Stimulated activated naive CD4-positive, alpha-beta T cell treated with Interleukin-2 at 50 U/mL for 16 hours (primary cell): ENCODE results near the gene SOBP.
A peak's percentile ranks its signal among the peaks of the same experiment; 100 is the strongest.
"Not testable (repeated sequence)": the region's sequence is repeated elsewhere in the genome, so short reads cannot be mapped to it uniquely, and the experiment has no call there.

Experiments used
- DNase-seq: peaks from one replicate; lab custom pipeline; 2025; lab: John Stamatoyannopoulos, UW

SOBP gene, protein sequence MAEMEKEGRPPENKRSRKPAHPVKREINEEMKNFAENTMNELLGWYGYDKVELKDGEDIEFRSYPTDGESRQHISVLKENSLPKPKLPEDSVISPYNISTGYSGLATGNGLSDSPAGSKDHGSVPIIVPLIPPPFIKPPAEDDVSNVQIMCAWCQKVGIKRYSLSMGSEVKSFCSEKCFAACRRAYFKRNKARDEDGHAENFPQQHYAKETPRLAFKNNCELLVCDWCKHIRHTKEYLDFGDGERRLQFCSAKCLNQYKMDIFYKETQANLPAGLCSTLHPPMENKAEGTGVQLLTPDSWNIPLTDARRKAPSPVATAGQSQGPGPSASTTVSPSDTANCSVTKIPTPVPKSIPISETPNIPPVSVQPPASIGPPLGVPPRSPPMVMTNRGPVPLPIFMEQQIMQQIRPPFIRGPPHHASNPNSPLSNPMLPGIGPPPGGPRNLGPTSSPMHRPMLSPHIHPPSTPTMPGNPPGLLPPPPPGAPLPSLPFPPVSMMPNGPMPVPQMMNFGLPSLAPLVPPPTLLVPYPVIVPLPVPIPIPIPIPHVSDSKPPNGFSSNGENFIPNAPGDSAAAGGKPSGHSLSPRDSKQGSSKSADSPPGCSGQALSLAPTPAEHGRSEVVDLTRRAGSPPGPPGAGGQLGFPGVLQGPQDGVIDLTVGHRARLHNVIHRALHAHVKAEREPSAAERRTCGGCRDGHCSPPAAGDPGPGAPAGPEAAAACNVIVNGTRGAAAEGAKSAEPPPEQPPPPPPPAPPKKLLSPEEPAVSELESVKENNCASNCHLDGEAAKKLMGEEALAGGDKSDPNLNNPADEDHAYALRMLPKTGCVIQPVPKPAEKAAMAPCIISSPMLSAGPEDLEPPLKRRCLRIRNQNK

DNA sequence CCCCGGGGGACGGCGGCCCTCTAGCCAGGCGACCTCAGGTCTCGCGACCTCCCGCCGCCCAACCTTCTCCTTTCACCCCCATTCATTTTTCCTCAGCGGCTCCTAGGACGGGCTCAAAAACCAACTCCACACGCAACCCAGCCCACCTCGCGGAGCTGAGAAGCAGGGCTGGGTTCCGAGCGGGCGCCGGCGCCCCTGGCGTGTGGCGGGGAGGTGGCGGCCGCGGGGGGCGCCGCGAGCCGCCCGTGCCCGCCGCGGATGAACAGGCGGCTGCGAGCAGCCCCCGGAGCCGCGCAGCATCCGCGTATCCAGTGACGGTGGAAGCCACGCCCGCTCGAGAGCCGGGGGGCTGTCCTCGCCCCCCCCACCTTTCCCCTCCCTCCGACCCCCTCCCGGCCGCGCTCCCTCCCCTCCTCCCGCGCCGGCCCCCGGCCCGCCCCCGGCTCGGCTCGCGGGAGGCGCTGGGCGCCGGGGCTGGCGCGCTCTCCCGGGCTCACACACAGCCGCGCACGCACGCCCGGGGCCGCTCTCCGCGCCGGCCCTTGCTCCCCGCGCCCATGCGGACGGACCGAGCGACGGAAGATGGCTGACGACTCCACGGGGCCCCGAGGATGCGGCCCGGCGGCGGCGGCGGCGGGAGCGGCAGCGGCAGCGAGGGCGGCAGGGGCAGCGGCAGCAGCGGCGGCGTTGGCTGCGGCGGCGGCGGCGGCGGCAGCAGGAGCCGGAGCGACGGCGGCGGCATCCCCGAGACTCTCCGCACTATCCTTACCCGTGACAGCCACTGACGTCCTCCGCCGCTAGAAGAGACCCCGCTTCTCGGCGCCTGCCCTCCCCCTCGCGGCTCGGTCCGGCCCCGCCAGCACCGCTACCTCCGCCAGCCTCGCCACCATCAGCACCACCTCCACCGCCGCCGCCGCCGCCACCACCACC, at the start of gene SOBP:
TSS of gene SOBP (plus strand) at position 482 of the 930 bp plus-strand sequence. CDS start 500 bp downstream, outside the sequence.
- DNase-seq, result peak; percentile 32

DNA sequence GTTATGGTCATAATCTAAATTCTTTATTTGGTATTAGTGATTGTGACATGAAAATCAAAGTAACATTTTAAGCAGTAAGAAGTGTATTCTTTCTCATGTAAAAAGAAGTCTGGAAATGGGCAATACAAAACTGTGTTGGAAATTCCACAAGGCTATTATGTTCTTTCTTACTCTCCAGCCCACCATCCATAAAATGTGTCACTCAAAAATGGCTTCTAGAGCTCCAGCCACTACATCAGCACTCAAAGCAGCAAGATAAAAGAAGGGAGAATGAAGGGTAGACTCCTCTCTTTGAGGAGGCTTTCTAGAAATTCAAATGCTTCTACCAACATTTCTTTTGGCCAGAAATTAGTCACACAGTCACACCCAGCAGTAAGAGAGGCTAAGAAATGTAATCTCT, 49.0 kb upstream of the SOBP start:
- DNase-seq, result no peak

DNA sequence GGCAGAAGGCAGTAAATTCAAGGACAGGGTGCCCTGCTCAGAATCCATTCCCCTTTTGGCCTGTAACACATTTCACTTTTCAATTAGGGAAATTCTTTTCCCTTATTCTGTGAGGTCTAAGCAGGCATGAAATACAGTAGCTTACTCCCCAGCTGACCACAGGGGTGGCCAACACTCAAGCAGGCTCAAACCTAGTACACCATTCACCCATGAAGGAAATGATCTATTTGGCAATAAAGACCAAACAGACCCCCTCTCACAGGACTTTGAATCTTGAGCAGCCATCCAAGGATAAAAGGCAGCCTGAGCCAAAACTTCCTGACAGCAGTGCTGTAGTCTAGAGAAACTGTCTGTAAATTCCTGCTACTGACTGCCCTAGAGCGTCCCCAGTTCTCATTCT, 48.2 kb upstream of the SOBP start:
- DNase-seq, result no peak

DNA sequence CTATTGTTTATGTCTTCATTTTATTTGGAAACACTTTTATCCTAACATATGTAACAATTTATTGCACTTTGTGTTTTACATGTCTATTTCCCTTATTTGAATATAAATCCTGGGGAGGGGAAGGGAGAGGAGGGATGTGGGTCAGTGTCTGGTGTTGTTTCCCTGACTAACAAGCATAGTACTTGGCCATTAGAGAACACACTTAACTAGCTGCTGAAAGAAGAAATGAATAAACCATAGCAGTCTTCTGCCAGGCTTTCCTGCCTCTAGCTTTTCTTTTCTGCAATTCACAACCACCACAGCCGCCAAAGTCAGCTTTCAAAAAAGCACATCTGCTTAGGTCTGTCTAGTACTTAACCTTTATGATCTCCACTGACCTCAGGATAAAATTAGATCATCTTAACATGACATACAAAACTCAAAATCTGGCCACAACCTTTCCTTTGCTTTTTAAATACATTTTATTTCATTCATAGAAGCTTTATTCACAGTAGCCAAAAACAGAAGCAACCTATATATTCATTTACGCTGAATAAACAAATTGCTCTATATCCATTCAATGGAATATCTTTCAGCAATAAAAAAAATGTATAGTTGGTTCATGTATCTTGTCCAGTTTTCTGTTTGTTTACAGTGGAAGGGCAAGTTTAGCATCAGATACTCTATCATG, 46.8 kb upstream of the SOBP start:
- no peak for DNase-seq

DNA sequence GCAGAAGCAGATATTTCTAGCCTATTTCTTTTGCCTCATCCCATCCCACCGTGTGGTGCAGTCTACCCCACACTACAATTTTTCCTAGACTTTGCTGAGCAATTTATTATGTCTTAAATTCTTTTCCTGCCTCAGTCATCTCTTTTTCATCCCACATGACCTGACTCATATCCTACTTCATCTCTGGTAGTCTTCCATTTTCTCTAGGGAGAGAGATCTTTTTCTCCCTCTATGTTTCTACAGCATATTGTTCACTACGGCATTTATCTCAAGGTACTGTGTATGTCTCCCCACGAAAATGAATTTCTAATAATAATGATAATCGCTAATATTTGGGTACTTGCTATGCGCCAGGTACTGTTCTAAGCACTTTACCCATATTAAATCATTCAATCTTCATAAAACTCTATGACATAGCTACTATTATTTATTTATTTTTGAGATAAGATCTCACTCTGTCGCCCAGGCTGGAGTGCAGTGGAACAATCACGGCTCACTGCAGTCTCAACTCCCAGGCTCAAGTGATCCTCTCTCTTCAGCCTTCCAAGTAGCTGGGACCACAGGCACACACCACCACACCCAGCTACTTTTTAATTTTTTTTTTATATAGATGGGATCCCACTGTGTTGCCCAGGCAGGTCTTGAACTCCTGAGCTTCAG, 46.2 kb upstream of the SOBP start:
- DNase-seq, result no peak

DNA sequence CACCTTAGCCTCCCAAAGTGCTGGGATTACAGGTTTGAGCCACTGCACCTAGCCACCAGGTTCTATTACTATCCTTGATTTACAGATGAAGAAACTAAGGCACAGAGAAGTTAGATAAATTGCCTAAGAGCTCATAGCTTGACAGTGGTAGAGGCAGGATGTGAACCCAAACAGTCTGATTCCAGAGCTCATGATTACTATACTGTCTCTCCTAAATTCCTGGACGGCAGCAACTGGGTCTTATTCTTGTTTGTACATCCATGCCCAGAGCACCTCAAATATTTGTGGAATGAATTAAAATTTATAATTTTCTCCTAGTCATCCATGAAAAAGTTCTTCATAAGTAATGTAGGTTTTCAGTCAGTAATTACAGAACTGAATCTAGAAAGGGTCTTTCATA, 45.6 kb upstream of the SOBP start:
- DNase-seq, result no peak

DNA sequence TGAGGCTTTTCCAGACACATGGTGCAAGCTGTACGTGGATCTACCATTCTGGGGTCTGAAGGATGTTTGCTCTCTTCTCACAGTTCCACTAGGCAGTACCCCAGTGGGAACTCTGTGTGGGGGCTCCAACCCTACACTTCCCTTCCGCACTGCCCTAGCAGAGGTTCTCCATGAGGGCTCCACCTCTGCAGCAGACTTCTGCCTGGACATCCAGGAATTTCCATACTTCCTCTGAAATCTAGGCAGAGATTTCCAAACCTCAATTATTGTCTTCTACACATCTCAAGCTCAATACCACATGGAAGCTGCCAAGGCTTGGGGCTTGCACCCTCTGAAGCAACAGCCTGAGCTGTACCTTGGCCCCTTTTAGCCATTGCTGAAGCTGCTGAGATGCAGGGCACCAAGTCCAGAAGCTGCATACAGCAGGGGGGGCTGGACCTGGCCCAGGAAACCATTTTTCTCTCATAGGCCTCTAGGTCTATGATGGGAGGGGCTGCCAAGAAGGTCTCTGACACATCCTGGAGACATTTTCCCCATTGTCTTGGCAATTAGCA, 42.2 kb upstream of the SOBP start:
- no peak for DNase-seq

DNA sequence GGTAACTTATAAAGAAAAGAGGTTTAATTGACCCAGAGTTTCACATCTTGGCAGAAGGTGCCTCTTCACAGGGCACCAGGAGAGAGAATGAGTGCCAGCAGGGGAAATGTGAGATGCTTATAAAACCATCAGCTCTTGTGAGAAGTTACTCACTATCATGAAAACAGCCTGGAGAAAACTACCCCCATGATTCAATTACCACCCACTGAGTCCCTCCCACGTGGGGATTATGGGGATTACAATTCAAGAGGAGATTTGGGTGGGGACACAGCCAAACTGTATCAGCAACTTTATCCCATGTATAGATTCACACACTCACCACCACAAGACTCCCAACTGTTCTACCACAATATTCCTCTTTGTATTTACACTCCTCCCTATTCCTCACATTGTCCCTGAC, 41.1 kb upstream of the SOBP start:
- no peak for DNase-seq

DNA sequence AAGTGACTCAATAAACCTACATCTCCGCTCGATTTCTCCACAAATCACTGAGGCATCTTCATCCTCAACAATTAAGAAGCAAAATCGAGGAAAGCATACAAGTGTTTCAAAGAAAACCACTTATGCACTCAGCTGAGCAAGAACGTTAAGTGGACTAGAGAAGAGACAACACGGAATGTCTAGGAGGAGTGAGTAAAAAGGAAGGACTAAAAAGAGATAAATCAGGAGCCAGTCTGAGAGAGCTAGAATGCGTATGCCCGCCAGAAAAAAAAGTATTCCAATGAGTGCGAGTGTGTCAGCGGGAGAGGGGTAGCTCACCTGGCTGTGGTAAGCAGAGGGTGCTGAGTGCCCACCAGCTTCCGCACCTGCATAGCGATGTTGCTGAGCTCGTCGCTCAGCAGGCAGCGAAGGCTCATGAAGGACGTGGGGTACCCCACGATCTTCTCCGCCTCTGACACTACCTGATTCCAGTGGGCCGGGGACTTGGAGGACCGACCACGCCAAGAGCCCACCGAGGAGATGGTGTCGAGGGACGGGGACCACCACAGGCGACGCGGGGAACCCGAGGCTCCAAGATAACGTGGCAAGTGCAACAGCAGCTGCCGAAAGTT, 31.1 kb upstream of the SOBP start:
- no peak for DNase-seq

DNA sequence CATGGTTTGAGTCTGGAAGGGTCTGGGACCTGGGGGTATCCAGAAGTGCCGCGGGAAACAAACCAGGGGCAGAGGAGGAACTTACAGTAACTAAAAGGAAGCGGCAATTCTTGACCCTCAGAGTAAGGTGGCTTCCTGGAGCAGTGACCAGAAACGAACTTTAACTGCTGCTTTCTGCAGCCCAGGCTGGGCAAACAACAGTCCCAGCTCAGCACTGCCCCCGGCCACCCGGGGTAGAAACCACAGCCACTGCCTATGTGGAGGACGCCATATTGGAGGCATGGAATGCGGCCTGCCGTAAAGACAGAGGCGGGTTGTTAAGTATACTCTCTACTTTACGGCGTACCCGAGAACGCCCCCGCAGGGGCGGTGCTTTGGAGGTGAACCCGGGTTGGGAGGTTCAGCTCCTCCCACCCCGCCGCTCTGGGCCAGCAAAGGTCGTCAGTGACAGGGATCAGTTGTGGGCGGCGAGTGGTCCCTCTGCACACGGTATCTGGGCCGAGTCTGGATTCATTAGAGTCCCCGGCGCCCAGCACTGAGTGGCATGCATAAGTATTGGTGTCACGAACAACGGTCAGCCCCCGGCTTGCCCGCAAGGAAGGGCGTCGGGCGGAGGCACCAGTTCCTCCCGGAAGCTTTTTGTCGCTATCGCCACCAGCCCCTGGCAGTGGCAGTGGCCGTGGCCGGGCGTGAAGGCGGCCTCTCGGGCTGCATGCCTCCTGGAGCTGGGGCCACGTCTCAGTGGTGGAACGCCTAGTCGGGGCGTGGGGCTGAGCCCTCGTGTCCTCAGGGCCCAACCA, 30.4 kb upstream of the SOBP start, which contains the start of gene PDSS2:
TSS of gene PDSS2 (minus strand) at position 282 of the 800 bp plus-strand sequence. CDS start at position 3, 279 bp downstream.
- DNase-seq, result peak; percentile 98

DNA sequence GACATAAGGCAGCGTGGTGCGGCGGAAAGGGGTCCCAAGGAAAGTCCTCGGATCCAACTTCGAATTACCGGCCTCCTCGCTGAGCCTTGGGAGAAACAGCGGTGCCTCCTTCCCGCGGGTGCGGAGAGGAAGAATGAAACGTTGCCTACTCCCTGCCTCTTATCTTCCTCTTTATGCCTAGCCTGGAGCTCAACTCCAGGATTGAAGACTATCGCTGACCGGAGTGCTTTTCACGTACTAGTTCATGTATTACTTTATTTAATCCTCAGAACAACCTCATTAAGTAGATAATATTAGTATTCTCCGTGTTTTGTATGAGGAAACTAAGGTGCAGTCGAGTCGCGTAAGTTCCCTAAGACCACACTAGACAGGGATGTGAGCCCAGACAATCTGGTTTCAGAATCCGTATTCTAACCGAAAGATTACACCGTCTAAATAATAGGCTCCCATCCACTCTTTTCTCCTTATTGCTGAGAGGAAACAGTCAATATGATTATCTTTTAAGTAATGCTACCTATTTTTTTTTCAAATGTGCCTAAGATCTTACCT, 29.8 kb upstream of the SOBP start:
- no peak for DNase-seq

DNA sequence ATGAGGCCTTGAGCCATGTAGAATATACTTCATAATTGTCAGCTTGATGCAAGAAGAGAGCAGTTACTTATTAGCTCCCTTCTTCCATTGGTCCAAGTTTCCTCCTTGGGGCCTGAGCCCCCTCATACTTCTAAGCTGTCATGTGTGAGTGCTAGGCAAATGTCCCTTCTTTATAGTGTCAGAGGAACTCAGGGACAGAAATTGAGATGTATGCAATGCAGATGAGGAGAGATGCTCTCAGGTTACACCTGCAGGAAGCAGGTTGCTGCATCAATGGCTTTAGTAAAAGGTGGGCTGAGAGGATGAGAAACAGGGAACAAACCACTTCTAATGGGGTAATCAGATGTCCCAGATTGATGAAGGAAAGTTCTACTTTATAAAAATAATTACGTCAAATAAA, 23.9 kb upstream of the SOBP start:
- DNase-seq, result no peak

DNA sequence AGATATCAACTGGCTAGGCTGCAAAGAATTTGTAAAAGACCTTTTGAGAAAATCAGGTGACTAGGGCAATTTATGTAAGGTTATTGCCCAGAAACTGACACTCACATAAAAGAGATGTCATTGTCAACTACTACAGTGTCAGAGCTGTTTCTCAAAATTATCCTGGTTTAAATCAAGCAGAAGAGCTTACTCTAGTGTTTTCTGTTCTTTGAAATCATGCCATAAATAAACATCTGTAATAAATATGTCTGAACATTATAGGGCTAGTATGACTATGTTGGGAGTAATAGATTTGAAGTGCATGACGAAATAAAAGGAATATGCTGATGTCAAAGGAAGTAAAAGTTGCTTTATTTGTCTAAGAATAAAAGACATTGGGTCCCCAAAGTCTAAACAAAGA, 19.6 kb upstream of the SOBP start:
- DNase-seq, result no peak

DNA sequence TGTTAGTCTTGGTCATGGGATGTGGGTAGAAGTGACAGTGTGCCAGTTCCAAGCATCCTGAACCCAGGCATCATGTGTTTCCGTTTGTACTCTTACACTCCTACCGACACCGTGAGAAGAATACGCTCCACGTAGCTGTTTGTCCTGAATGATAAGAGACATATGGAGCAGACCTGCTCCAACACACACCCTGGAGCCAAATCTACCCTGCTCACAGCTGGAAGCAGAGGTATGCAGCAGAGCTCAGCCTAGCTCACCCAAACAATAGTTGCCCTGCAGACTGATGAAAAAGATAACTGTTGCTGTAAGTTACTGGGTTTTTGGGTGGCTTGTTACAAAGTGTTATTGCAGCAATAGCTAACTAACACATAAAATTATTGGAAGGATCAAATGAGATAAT, 16.3 kb upstream of the SOBP start:
- DNase-seq, result no peak

DNA sequence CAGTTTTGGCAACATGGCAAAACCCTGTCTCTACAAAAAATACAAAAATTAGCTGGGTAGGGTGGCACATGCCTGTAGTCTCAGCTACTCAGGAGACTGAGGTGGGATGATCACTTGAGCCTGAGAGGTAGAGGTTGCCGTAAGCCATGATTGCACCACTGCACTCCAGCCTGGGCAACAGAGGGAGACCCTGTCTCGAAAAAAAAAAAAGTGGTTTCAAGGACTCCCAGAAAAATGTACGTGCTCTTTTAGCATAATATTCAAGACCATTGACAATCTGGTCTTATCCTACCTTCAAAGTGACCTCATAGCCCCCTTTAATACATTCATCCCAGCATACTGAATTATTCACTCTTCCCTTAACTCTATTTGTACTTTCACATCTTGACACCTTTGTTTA, 14.6 kb upstream of the SOBP start:
- not testable (repeated sequence) for DNase-seq

DNA sequence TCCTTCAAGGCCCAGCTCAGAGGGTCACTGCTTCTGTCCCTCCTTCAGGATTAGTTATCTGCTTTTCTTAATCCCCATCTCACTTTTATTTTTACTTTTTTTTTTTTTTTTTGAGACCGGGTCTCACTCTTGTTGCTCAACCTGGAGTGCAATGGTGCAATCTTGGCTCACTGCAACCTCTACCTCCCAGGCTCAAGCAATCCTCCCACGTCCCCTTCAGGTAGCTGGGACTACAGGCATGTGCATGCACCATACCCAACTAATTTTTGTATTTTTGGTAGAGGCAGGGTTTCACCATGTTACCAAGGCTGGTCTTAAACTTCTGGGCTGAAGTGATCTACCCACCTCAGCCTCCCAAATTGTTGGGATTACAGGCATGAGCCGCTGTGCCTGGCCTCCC, 14.1 kb upstream of the SOBP start:
- DNase-seq, result not testable (repeated sequence)

DNA sequence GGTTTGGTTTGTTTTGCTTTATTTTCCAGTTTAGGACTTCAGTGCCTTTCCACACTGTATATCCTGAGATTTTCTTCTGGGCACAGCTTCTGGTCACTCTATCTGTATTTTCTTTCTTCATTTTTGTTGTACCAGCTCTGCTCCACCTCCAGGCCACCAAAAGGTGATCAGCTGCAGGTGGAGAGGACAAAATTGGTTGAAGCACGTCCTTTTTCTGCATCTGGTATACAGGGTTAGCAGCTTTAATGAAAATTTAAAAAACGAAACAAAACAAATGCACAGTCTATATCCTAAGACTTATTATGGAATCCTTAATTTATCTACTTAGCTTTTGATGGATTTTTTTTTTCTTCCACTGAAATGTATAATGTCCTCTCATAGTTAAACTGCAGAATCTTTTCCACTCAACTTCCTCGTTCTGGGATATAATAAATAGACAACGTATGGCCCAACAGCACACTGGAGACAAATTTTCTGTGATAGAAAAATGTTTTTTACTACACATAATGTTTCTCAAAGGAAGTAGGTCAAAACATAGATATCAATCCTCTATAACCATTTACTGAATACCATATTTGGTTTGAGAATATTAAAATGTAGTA, 10.7 kb upstream of the SOBP start:
- DNase-seq, result no peak

DNA sequence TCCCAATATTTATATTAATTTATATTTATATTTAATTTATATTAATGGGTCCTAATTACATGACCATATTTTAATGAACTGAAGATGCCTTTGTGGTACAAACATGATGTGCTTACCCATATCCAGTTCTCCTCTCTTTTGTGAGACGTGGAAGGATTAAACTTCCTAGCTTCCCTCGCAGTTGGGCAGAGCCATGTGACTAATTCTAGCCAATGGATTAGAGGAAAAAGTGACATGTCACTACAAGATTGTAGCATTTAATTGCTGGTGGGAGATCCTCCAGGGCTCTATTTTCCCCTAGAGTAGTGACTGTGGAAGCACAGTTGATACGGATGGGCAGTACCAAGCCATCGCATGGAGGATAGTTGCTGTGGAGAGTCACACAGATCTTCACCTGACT, 4.8 kb upstream of the SOBP start:
- no peak for DNase-seq
